BJ (cell line): ENCODE results near the gene ALDH3B2. TPM values are rescaled to one million over a fixed set of nuclear protein-coding genes. Genes with fewer than 3 reads are reported as not detected.

Source experiments
- CTCF ChIA-PET: fragments of 350-600 bp; formaldehyde crosslinking; extraction: SDS; loops from one replicate; lab custom pipeline; 2021; ENCODE audit warnings: antibody characterized with exemption, inconsistent platforms; lab: Yijun Ruan, JAX
- POLR2A ChIA-PET: fragments of 300-600 bp; sonication (Branson Sonifier 250); formaldehyde crosslinking; extraction: SDS; loops from one replicate; lab custom pipeline; 2021; ENCODE audit warnings: antibody characterized with exemption; lab: Charles Lee
- DNase-seq: peaks from one replicate; pipeline ENCODE4 v3.0.0-alpha.2; 2011; ENCODE audit warnings: low read depth
- H3K27me3 ChIP-seq: 2 replicates; pipeline ENCODE4 v1.6.0; 2011; ENCODE audit warnings: low read length; ENCODE audit not compliant: control insufficient read depth, insufficient read depth
- H3K36me3 ChIP-seq: 2 replicates; pipeline ENCODE4 v1.5.1; 2011; ENCODE audit warnings: low read length; ENCODE audit not compliant: control insufficient read depth, insufficient read depth
- H3K4me3 ChIP-seq: 2 replicates; pipeline ENCODE4 v1.5.1; 2011; ENCODE audit warnings: low read depth, mild to moderate bottlenecking, control low read depth, low read length
- polyA plus RNA-seq: library from polyadenylated mRNA; depleted of rRNA; stranded (reverse); fragments of >200 nt; gene quantifications from 2 replicates; pipeline ENCODE4 v1.2.3, GENCODE V29; 2011
- TF ChIP-seq, protein P1 (sequence below): IDR thresholded peaks from 2 replicates; pipeline ENCODE4 v1.5.1; 2011; ENCODE audit warnings: low read depth, mild to moderate bottlenecking, control low read depth, inconsistent platforms, low read length, moderate library complexity; ENCODE audit not compliant: insufficient read depth

Gene ALDH3B2
- polyA plus RNA-seq, 1 experiment, result not detected

DNA sequence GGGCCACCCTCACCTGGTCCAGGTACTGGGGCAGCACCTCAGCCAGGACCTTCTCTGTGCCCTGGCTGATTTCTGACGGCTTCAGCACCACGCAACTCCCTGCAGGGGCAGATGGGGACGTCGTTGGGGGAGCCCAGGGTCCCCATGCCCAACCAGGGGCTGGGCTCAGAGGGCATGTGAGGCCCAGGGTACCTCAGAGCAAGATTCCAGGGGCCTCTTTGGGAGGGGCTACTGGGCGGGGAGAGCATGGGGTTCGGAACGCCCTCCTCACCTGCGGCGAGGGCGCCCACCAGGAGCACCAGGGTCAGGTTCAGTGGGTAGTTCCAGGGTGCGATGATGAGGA, 8.1 kb downstream of the ALDH3B2 start:
- H3K27me3 ChIP-seq, result no peaks in the 10 kb centered on the region; the same call in 1 of the 2 replicates
- TF ChIP-seq, protein P1, sequence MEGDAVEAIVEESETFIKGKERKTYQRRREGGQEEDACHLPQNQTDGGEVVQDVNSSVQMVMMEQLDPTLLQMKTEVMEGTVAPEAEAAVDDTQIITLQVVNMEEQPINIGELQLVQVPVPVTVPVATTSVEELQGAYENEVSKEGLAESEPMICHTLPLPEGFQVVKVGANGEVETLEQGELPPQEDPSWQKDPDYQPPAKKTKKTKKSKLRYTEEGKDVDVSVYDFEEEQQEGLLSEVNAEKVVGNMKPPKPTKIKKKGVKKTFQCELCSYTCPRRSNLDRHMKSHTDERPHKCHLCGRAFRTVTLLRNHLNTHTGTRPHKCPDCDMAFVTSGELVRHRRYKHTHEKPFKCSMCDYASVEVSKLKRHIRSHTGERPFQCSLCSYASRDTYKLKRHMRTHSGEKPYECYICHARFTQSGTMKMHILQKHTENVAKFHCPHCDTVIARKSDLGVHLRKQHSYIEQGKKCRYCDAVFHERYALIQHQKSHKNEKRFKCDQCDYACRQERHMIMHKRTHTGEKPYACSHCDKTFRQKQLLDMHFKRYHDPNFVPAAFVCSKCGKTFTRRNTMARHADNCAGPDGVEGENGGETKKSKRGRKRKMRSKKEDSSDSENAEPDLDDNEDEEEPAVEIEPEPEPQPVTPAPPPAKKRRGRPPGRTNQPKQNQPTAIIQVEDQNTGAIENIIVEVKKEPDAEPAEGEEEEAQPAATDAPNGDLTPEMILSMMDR, result no peak
- POLR2A ChIA-PET, result no interaction called here
- DNase-seq, result no peak
- CTCF ChIA-PET, result interaction anchor here (1.2 kb wide), 1 partner anchor 9 kb away, joined by 3 read pairs; no protein-coding TSS in a partner anchor
- no peak overlapping the region for H3K4me3 ChIP-seq
- H3K36me3 ChIP-seq, result no peaks in the 10 kb centered on the region

DNA sequence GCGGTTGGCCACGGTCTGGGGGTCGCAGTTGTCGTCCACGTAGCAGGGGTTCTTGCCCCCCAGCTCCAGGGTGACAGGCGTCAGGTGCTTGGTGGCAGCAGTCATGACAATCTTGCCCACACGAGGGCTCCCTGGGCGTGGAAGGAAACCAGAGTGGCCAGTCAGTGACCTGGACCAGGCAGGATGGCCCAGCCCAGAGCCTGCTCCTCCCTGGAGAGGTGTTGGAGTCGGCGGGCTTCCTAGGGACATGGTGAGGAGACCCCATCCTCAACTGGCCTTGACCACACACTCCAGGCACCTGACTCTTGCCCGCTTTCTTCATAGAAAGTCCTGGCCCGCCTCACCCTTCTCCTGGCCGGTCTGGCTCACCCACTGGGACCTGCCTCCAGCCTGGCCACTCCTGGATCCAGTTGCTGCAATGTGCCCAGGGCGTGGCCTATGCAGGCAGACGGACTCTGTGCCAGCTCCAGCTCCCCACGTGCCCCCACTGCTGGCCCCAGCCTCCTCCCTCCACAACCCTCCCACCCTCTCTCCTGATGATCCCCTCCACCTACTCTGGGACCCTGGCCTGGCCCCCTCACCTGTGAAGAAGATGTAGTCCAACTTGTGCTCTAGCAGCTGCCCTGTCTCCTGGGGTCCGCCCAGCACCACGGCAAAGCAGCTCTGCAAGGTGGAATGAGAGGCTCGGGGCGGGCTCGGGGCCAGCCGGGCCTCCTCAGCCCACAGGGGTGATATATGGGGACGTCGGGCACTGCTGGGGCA, 8.7 kb downstream of the ALDH3B2 start:
- no peak overlapping the region for H3K4me3 ChIP-seq
- DNase-seq, result no peak
- ChIA-PET CTCF (no interaction called here), POLR2A (no interaction called here)
- TF ChIP-seq, protein P1, result no peak
- H3K27me3 ChIP-seq, result peaks cover 1% of the 10 kb centered on the region; the same call in 1 of the 2 replicates
- H3K36me3 ChIP-seq, result no peaks in the 10 kb centered on the region

GRCh38 chr11:67664696-67665540, 9.5 kb downstream of the ALDH3B2 start:
- TF ChIP-seq, protein P1, result no peak
- CTCF ChIA-PET, result no interaction called here
- Histone ChIP-seq H3K36me3 (no peaks in the 10 kb centered on the region), H3K27me3 (peaks cover 1% of the 10 kb centered on the region; the same call in 1 of the 2 replicates), H3K4me3 (no peak overlapping the region)
- POLR2A ChIA-PET, result no interaction called here
- no peak for DNase-seq

DNA sequence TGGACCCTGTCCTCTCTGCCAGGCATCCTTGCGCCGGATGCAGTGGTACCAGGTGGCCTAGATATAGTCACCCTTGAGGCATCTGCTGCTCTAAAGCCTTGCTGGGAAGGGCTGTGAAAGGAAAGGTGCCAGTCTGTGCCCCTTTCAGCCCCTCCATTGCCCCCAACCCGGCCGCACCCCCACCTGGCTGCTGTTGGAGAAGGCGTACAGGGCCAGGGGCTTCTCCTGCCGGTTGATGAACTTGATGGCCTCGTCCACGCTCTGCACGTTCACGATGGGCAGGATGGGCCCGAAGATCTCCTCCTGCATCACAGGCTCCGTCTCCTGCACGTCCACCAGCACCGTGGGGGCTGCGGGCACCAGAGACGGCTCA, 10.2 kb downstream of the ALDH3B2 start:
- TF ChIP-seq, protein P1, result no peak
- ChIA-PET CTCF (no interaction called here), POLR2A (no interaction called here)
- H3K27me3 ChIP-seq, result peaks cover 1% of the 10 kb centered on the region; the same call in 1 of the 2 replicates
- no peak for DNase-seq
- H3K36me3 ChIP-seq, result no peaks in the 10 kb centered on the region
- H3K4me3 ChIP-seq, result no peak overlapping the region

DNA sequence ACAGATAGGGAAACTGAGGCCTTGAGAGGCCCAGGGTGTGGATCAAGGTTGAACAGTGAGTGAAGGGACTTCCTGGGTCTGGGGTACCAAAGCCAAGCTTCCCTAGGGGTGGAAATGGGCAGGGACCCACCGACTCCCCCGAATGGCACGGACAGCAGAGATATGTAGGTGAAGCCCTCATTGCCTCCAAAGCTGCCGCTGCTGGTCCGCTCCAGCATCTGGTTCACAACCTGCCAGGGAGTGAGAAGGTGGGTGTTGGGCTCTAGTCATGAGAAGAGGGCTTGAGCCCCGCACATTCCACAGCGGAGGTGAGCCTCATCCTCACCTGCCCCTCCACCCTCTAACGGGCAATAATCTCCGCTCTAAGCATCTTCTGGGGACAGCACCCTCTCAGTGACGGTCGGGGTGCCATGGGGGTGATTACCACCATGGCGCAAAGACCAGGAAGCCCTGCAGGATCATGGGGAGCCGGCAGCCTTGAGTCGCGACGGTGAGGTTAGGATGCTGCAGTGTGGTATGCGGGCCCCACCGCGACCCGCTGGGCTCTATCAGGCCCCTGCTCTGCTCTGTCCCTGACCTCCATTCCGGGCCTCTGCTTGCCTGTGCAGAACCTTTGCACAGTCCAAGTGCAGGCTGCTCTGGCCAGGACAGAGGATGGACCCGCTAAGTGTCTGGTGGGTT, 10.8 kb downstream of the ALDH3B2 start:
- ChIA-PET POLR2A (no interaction called here), CTCF (no interaction called here)
- no peak overlapping the region for H3K4me3 ChIP-seq
- DNase-seq, result no peak
- peaks cover 1% of the 10 kb centered on the region; the same call in 1 of the 2 replicates for H3K27me3 ChIP-seq
- no peaks in the 10 kb centered on the region for H3K36me3 ChIP-seq
- TF ChIP-seq, protein P1, result no peak
